HL-60 (cell line): ENCODE data around the gene TUBA1A.

Experiments used
- SPI1 ChIP-seq: IDR thresholded peaks from 2 replicates; pipeline ENCODE4 v1.6.1; 2012; ENCODE audit warnings: low read depth, mild to moderate bottlenecking, borderline replicate concordance
- TF ChIP-seq, protein P1 (sequence below): IDR thresholded peaks from one replicate; pipeline ENCODE4 v1.5.1; 2011; ENCODE audit warnings: low read length, control low read depth, inconsistent platforms; ENCODE audit not compliant: insufficient read depth

GRCh38 chr12:49160399-49160798 lies 28.5 kb downstream of the TUBA1A start:
- TF ChIP-seq, protein P1, sequence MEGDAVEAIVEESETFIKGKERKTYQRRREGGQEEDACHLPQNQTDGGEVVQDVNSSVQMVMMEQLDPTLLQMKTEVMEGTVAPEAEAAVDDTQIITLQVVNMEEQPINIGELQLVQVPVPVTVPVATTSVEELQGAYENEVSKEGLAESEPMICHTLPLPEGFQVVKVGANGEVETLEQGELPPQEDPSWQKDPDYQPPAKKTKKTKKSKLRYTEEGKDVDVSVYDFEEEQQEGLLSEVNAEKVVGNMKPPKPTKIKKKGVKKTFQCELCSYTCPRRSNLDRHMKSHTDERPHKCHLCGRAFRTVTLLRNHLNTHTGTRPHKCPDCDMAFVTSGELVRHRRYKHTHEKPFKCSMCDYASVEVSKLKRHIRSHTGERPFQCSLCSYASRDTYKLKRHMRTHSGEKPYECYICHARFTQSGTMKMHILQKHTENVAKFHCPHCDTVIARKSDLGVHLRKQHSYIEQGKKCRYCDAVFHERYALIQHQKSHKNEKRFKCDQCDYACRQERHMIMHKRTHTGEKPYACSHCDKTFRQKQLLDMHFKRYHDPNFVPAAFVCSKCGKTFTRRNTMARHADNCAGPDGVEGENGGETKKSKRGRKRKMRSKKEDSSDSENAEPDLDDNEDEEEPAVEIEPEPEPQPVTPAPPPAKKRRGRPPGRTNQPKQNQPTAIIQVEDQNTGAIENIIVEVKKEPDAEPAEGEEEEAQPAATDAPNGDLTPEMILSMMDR, result no peak
- TF ChIP-seq SPI1, result no peak
